ENCODE results near the gene PPDPF.

DNA sequence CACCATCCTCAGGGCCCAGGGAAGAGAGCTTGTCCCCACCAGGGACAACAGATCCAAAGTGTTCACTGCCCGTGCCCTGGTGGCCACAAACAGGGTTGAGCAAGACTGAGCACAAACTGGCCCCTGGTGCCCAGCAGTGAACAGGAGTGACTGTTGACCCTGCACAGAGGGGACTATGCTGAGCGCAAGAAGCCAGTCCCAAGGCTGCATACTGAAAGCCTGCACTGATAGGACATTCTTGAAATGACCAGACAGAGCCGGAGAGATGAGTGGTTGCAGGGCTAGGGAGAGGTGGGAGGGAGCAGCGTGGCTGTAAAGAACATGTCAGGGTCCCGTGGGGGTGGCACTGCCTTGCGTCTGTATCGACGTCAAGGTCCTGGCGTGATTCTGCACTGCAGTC lies 30.5 kb downstream of the PPDPF start:
- TF ChIP-seq, protein P1, sequence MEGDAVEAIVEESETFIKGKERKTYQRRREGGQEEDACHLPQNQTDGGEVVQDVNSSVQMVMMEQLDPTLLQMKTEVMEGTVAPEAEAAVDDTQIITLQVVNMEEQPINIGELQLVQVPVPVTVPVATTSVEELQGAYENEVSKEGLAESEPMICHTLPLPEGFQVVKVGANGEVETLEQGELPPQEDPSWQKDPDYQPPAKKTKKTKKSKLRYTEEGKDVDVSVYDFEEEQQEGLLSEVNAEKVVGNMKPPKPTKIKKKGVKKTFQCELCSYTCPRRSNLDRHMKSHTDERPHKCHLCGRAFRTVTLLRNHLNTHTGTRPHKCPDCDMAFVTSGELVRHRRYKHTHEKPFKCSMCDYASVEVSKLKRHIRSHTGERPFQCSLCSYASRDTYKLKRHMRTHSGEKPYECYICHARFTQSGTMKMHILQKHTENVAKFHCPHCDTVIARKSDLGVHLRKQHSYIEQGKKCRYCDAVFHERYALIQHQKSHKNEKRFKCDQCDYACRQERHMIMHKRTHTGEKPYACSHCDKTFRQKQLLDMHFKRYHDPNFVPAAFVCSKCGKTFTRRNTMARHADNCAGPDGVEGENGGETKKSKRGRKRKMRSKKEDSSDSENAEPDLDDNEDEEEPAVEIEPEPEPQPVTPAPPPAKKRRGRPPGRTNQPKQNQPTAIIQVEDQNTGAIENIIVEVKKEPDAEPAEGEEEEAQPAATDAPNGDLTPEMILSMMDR (IDR thresholded peaks at IDR 0.05), result no peak
- no peak for TF ChIP-seq POLR2A (IDR thresholded peaks at IDR 0.05)
